ENCODE data around the gene ABCG1.
A peak's percentile ranks its signal among the peaks of the same experiment; 100 is the strongest.

ABCG1 gene

DNA sequence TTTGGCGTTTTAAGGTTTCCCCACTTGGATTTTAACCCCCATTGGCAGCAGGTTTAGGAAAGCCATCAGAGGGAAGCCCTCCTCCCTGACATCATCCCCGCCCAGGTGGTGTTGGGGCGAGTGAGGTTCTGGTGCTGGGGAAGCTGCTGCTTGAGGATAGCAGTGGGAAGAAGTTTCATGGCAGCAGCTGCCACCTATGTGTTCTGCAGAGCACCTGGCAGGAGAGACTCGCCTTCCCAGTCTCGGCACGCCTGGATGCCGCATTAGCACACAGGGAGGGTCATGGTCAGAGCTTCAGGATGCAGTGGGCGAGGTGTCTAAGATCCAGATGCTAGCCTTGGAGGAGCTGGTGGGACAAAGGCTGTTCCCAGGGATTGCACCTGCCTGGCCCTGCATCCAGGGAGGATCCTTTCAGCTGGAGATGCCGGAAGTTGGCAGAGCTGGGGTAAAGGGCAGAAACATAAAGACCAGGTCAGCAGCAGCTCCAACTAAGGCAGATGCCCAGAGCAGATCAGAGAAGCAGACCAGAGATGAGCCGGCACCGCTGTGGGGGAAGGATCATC, 33.9 kb downstream of the ABCG1 start:
- DNase-seq, result no peak

DNA sequence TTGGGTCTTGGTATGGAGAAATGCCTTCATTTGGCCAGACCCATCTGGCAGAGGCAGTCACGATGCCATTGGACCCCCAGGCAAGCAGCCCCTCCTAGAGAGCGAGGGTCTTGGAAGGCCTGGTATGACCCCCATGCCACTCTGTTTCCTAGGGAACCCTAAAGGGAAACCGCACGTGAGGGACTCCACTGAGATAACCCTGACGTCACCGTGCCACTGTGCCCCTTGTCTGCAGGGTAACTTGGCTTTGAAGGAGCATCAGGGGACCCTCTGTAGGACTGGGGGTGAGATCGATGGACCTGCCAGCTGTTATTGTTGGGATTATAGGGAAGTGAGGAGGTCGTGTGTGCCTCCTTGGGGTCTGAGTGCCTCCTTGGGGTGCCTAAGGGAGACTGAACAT, 34.5 kb downstream of the ABCG1 start:
- no peak for DNase-seq

DNA sequence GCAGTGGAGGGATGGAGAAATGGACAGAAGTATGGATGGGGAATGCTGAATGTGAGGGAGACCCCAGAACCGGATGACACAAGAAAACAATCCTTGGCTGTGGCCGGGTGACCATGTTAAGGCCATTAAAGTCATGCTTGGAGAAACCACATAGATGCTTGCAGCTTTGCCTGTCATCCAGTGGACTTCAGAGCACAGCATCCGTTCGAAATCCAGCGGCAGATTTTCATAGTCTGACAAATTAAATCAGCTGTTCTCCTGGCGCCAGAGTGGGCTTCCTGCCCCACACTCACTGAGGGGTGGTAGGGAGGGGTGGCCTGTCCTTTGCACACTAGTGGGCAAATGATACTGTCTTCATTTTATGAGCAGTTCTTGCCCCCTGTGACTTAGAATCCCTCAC, 35.1 kb downstream of the ABCG1 start:
- DNase-seq, result no peak

DNA sequence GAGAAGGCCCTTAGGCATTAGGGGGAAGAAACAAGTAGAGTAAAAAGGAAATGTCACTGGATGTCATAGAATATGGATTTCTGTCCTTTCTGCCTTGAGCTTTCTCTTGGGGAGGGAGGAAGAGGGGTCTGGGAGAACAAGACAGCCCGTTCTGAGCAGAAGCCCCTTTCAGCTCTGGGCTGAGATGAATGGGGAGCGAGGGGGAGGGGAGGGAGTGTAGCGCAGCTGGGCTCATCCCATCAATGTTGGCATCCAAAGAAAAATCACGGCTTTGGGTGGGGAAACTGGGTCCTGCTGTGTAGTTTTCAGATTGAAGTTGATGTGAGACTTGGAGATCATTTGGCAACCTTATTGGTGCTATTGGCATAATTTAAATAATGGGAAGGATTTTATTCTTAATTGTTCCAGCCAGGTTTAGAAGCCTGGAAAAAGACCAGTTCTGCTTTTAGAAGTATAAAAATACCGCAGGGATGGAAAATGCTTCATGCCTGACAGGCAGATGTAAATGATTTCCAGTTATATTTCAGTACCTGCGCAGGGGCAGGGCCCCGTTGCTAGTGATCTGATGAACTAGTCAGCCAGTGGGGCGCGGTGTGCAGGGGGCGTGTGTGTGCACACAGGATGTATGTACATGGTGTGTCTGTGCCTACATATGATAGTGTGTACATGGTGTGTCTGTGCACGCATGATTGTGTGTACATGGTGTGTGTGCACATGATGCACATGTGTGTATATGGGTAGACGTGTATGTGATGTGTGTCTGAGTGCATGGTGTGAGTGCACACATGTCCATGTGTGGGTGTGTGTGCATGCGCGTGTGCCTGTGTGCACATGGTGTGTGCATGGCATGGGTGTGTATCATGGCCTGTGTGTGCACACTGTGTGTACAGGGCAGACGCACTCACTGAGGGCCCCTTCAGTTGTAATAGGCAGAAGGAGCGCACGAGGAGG, 36.0 kb downstream of the ABCG1 start:
- DNase-seq, result no peak

DNA sequence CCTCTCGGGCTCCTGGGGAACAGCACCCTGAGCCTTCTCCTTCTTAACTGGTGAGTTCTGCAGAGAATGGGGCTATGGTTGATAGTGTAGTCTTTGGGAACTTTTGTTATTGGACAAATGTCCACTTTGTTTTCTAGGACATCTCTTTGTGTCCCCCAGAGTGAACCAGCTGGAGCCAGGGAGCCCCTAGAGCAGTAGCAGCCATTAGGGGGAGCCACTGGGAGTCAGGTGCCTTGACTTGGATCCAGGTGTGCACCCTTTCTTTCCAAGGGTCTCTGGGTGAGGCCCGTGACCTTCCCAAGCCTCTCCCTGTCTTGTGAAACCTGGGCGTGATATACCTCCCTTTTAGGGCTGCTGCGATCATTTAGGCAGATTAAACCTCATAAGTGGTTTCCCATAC, 36.9 kb downstream of the ABCG1 start:
- DNase-seq, result no peak

DNA sequence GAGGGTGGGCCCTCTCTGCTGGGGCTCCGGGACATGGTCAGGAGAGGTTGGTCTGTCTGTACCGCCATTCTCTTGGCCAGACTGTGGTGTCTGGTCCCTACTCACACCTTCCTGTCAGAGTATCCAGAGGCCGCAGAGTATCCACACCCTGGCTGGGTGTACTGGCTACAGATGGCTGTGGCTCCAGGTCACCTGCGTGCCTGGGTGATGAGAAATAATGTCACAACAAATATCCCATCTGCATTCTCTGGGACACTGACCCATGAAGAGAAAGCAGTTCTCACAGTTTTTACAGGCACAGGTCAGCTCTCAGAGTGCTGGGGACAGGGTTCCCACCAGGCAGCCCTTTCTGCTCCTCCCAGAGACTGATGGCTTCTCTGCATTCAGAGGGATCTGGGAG, 37.4 kb downstream of the ABCG1 start:
- no peak for DNase-seq

DNA sequence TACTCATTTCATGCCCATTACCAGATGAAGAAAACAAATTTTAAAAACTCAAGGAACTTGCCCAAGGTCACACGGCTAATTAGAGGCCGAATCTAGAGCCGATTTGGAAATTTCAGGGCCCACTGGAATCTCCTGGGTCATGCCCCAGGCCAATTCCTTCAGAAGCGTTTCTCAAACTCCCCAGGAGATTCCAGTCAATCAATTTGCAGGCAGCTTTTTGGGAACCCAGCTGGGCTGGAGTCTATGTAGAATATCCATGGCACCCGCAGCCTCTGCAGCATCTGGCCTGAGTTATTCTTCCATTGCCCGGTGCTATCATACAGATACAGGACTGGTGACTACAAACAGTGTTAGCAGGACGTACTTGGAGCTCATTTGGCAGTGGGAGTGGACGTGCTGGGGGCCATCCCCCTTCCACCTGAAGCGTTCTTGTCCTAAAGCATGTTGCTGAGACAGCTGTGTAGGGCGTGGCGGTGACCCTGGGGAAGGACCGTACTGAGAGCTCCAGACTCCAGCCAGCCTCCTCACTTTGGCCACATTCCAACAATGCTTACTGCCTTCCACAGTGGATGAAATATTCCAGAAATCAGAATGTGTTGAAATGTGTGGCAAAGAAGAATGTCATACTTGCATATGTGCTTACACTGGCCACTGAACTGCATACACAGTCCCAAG, 38.3 kb downstream of the ABCG1 start:
- no peak for DNase-seq

DNA sequence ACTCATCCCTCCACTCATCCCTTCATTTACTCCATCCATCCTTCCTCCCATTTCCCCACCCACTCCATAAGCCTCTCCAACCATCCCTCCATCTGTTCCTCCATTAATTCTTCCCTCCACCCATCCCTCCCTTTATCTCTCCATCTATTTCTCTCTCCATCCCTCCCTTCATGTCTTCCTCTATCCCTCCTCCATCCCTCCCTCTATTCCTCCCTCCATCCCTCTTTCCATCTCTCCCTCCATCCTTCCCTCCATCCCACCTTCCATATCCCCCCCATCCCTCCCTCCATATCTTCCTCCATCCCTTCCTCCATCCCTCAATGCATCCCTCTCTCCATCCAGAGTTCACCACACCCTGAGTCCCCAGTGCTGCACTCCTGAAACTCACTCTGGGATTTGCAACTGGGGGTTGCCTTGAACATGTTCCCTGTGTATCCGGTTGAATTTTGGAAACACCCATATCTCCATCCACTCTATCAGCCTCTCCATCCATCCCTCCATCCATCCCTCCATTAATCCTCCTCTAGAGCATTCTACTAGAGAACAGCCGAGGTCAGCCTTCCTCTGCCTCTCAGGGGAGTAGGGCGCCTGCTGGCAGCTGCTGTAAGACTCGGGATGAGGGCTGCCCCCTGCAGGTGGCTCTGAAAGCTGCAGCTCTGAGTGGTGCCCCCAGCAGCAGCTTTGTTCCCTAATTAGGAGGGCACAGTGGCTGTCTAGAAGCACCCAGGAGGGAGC, 39.4 kb downstream of the ABCG1 start:
- peak; percentile 19 for DNase-seq

DNA sequence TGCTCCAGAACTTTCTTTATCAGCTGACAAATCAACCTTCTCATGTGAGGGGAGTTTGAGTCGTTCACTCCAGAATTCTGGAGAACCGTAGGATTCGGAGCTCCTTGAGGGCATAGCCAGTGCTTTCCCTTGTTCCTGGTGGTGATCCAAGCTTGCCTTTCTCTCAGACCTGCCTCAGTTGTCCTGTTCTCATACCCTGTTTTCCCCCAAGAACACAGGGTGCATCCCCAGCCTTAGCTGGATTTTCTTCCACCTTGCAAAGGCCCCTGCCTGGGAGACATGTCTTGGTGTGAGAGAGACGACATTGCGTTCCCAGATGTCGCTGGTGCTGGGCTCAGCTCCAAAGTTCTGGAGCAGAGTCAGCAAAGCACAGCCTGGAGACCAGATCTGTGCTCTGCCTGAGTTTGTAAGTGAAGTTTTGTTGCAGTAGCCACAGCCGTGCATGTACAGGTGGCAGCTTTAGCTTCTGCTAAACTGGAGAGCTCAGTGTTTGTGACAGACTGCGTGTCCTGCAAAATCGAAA, 40.0 kb downstream of the ABCG1 start:
- DNase-seq, result no peak

DNA sequence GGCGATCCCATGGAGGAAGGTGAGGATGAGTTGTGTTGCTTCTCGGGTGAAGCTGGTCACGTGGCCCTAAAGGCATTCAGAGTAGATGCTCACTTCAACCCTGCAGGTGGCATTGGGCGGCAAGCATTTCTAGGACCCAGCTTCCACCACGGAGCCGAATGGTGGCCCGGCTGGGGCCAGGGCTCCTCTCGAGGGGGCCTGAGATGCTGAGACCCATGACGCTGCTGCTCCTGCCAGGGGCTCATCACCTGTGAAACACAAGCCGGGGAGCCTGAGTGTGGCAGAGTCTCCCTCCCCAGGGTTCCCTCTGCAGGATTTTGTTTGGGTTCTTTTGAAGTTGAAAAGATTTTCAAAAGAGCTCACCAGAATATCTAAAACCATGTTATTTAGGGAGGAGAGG, 41.2 kb downstream of the ABCG1 start:
- no peak for DNase-seq

DNA sequence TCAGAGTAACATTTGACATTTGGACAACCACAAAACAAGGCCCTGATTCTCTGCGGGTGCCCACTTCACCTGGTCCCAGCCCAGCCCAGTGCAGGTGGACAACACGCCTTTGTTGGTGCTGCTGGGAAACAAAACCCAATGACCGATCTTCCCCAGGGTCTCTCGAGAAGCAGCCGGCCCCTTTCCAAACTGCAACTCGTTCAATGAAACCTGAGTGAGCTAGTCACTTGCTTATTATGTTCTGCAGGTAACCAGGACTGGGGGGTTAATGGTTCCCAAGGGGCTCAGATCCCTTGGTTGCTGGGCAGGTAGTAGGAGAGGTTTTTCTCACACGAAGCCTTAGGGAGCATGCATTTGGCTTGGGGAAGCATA, 42.9 kb downstream of the ABCG1 start:
- no peak for DNase-seq

DNA sequence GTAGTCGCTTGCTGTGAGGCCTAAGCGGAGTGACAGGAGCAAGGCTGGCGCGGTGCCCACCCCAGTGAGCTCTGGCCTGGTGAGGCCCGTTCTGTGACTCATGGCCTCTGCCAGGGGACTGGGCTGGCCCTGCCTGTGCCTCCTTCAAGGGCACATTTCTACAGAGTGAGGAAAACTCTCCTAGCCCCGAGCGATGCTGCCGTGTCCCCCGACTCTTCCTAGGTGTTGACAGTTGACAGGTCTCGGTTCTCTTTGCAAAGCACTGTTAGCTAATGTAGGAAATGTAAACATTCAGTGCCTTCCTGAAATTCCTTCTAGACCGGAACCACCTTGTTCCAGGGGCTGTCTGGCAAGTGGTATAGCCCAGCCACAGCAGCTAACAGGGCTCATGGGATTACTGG, 43.9 kb downstream of the ABCG1 start:
- no peak for DNase-seq

DNA sequence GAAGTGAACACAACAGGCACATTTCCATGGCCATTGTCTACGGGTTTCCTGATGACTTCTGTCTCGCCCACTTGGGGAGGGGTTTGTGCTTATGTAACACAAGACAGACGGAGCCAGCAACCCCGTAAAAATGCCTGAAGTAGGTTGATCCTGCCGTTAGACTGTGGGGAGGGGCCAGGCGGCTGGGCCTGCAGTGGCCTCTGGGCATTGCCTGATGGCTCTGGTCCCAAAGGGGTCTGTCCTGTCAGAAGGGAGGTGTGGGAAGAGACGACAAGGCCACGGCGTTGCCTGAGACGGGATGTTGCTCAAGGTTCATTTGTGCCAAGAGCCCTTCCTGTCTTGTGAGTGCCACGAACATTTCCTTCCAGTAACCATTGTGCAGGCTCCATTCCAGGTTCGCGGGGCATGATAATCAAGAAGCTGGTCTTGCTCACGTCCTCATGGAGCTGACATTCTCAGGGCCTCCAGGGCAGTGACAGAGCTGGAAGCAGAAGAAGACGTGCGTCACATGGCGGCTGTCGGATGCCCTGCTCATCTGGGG, 44.7 kb downstream of the ABCG1 start:
- DNase-seq, result no peak

DNA sequence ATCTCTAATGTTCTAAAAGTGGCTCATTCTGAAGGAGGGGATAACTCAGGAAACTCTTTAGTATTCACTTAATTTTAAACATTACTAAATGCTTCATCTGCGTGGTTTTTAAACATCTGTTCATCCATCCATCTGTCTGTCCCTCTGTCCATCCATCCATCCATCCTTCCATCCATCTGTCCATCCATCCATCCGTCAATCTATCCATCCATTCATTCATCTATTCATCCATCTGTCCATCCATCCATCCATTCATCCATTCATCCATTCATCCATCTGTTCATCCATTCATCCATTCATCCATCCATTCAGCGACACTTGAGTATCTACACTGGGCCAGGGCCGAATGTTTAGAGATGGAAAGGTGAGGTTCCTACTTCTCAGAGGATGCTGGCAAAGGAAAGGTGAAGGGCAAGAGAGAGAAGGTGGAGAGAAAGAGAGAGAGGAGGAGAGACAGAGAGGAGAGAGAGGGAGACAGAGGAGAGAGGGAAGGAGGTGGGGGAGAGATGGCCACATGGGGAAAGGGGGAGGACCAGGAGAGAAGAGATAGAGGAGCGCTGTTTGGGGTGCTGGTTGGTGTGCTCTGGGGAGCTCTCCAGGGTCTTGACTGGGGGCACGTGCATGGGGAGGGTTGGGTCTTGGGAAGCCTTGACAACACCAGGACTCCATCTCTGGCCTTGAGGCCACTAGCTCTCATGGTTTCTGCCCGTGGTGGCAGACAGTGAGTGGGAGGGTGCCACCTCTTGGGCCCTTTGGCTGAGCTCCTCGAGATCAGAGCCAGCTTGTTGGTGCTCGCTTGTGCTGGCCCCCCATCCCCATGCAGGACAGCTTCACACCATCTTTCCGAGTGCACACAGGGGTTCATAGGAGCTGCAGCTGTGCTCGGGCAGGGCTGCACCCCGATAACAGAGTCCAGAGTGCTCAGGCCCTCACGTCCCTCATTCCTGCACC, 45.6 kb downstream of the ABCG1 start:
- DNase-seq, result no peak

DNA sequence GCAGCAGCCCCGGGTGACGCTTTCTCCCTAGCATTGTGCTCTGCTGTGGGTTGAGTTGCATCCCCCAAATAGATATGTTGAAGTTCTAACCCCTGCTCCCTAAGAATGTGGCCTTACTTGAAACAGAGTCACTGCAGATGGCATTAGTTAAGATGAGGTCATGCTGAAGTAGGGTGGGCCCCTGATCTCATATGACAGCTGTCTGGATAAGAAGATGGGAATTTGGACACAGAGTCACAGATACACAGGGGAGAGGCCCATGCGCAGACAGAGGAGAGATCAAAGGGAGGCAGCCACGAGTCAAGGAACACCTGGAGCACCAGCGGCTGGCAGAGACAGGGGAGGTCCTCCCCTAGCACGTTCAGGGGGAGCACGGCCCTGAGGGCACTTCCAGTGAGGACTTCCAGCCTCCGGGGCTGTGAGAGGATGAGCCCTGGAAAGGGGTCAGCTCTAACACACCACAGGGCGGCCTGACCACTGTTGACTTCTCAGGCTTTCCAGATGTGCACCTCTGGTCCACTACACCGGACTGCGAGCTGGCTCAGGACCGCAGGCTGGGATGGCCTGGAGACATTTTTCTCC, 46.4 kb downstream of the ABCG1 start:
- DNase-seq, result no peak

DNA sequence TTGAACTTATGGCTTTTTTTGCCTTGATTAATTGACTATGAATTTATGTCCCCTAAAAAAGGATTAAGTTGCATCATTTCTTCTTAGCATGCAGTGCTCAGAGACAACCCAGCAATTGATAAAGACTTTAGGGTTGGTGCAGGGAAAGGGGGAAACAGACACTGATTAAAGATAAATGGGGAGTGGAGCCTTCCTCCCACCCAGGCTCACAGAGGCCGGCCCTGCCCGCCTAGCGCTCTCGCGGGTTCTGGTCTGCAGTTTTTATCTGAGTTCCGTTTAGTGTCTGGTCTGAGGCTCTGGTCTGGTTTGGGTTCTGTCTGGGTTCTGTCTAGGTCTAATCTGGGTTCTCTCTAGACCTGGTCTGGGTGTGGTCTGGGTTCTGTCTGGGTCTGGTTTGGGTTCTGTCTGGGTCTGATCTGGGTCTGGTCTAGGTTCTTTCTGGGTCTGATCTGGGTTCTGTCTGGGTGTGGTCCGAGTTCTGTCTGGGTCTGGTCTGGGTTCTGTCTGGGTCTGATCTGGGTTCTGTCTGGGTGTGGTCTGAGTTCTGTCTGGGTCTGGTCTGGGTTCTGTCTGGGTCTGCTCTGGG, 48.1 kb downstream of the ABCG1 start:
- no peak for DNase-seq

DNA sequence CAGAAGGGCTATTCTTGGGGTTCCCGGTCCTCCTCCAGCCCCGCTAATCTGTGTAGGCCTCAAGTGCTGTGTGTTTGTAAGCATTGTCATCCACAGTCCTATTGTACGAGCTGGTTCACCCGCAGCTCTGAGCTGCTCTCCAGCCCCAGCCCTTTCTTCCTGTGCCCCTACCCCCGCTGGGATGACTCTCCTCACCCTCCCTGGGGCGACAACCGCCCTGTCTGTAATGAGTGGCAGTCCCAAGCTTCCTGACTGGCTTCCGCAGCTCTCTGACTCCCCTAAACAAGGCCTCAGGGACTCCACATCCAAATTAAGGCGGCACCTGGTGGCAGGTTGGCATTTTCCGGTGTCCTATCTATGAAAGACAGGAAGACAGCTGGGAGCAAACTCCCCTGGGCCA, 50.4 kb downstream of the ABCG1 start:
- no peak for DNase-seq

DNA sequence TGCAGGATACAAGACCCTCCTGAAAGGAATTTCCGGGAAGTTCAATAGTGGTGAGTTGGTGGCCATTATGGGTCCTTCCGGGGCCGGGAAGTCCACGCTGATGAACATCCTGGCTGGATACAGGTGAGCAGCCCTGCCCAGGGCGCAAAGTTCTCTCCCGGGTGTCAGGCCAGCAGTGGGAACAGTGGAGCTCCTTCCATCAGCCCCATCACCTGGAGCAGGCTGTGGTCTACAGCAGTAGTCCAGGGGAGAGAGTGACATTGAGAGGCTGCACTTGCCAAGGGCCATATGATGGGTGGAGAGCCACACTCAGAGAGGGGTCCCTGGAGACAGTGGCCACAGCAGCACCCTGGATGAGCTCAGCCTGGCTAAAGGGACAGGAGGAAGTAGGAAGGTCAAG, 52.1 kb downstream of the ABCG1 start:
- DNase-seq, result no peak

DNA sequence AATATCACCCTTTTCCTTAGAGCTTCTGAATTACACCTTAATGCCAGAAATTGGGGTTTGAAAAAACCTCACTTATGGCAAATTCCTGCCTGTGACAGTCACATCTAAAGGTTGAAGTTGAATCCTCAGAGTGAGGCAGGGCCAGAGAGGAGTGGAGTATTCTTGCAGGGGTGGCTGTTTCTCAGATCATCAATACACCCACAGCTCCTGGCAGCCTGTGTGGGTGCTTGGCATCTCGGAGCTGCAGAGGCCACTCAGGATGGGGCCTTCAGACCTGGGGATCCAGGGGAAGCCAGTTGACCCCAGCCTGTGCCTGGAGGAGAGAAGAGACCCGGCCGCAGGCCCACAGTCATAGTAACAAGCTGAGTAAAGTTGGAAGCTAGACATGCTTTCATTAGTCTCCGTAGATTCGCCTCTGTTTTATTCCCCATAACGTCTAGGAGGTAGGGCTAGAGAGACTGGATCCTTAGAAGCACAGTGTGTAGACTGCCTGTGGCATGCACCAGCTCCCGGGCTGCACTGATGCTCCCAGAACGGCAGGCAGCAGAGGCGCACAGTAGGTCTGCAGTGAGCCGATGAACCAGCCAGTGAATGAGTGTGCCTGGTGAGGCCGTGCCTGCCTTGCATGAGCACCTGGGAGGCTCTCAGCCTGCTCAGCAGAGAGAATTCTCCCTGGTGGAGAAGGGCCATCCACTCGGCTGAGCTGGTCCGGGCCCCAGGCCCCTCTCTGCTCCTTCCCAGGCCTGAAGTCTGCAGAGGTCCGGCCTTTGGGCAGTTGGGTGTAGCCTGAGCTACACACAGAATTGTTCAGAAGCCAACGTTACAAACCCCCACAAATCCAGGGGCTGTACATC, 53.4 kb downstream of the ABCG1 start:
- no peak for DNase-seq
